GM10248 (cell line): ENCODE measurements around the gene PMEPA1.
"Not testable (repeated sequence)": the region's sequence is repeated elsewhere in the genome, so short reads cannot be mapped to it uniquely, and the experiment has no call there.

Source experiments
- CTCF ChIA-PET: fragments of 300-600 bp; sonication (Branson Sonifier 250); formaldehyde crosslinking; extraction: SDS; loops from one replicate; lab custom pipeline; 2021; ENCODE audit warnings: antibody characterized with exemption; lab: Yijun Ruan, JAX
- POLR2A ChIA-PET: fragments of 350-650 bp; sonication (Branson Sonifier 250); formaldehyde crosslinking; extraction: SDS; loops from one replicate; lab custom pipeline; 2020; ENCODE audit warnings: antibody characterized with exemption; lab: Yijun Ruan, JAX
- DNase-seq: peaks from one replicate; pipeline ENCODE4 v3.0.0; 2012; ENCODE audit errors: extremely low spot score
- CTCF ChIP-seq: IDR thresholded peaks from 2 replicates; pipeline ENCODE4 v1.5.1; 2012; ENCODE audit warnings: mild to moderate bottlenecking, low read depth; ENCODE audit errors: extremely low read depth, missing control alignments, control extremely low read depth

Gene PMEPA1

GRCh38 chr20:57638173-57638894, 71.5 kb downstream of the PMEPA1 start:
- ChIA-PET POLR2A (no interaction called here), CTCF (interaction anchor here (1.4 kb wide), 1 partner anchor 16 kb away, joined by 4 read pairs; no protein-coding TSS in a partner anchor)
- TF ChIP-seq CTCF = no peak
- no peak for DNase-seq

GRCh38 chr20:57633945-57634491, 75.8 kb downstream of the PMEPA1 start:
- POLR2A ChIA-PET = no interaction called here
- DNase-seq = no peak
- no peak for TF ChIP-seq CTCF
- CTCF ChIA-PET = interaction anchor here (0.8 to 1.2 kb wide), 2 partner anchors 21 to 546 kb away, joined by 3 to 4 read pairs; no protein-coding TSS in a partner anchor

GRCh38 chr20:57632286-57632685, 77.5 kb downstream of the PMEPA1 start:
- no peak for DNase-seq
- no peak for TF ChIP-seq CTCF
- ChIA-PET CTCF (no interaction called here), POLR2A (no interaction called here)

- CTCF ChIA-PET = interaction anchor here (0.9 to 1.2 kb wide), 5 partner anchors 11 to 540 kb away, joined by 3 to 4 read pairs (median 3); no protein-coding TSS in a partner anchor
- no peak for DNase-seq
- POLR2A ChIA-PET = no interaction called here
- no peak for TF ChIP-seq CTCF
These were observed 79.8 kb downstream of the PMEPA1 start for GRCh38 chr20:57630061-57630460.

- POLR2A ChIA-PET, DNase-seq: not testable (repeated sequence)
- CTCF ChIA-PET = interaction anchor here (0.9 to 1.2 kb wide), 6 partner anchors 10 to 539 kb away, joined by 3 to 4 read pairs (median 3); partner anchors contain the start of gene ZBP1
These were observed 80.3 kb downstream of the PMEPA1 start for GRCh38 chr20:57629491-57629901.

GRCh38 chr20:57628962-57629308, 80.9 kb downstream of the PMEPA1 start:
- CTCF ChIA-PET = interaction anchor here (0.9 to 1.1 kb wide), 4 partner anchors 9 to 33 kb away, joined by 3 to 4 read pairs (median 3); partner anchors contain the start of gene ZBP1
- POLR2A ChIA-PET, DNase-seq: not testable (repeated sequence)

- no peak for DNase-seq
- ChIA-PET CTCF (interaction anchor here (1.0 to 2.2 kb wide), 4 partner anchors 8 to 551 kb away, joined by 3 to 11 read pairs (median 4); partner anchors contain the start of gene ZBP1), POLR2A (no interaction called here)
- no peak for TF ChIP-seq CTCF
These were observed 81.5 kb downstream of the PMEPA1 start for GRCh38 chr20:57628047-57628961.
